GM18858 (cell line): ENCODE data around the gene SLC45A3.

ENCODE experiments used
- ATAC-seq: cut with Tn5 transposase; IDR thresholded peaks from one replicate; pipeline ENCODE4 v1.9.1; 2021; ENCODE audit not compliant: unreplicated experiment

Gene SLC45A3

DNA sequence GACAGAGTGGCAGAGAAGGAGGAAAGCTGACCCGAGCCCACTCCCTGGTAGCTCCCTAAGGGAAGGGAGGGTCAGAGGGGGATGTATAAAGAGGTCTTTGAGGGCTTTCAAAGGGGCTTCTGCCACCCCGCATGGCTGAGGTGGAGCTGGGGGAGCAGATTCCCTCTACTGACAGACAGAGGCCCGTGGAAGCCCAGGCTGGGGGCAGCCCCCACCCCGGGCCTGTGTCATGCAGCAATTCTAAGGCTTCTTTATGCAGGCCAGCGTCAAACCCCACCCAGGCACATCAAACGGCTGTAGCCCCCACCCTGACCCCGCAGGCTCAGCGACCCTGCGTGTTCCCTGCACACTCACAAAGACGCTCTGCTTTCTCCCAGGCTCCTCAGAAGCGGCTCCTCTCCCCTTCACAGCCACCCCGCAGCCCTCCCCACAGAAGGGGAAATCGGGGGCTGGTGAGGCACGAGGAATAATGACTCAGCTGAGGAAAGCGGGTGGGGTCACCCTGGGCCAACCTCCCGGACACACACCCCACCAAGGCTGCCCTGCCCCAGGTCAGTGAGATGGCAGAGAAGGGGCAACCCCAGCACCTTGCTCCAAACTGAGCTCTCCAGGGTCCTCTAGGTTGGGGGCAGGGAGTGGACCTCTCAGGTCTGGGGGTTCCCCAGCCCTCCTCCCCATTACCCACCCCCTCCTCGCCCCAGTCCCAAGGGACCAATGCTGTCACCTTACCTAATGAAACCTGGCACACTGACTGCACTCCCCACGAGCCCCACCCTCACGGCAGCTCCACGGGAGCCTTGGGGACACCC lies 10.8 kb downstream of the SLC45A3 start:
- no peak for ATAC-seq

DNA sequence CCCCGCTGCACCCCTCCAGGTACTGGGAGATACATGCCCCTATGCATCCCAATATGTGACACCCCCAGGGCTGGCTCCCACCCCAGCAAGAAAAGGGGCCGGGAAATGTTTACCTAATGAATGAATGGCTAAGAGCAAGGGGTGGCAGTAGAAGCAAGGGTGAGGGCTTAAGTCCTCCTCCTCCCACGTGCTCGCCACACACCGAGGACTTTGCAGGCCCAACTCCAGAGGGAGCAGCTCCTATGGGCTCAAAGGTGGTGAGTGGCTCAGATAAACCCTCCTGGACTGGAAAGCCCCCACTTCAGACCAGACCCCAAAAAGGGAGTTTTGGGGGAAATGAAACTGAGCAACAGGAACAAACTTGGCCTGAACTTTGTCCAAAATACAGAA lies 11.4 kb downstream of the SLC45A3 start:
- ATAC-seq: no peak

DNA sequence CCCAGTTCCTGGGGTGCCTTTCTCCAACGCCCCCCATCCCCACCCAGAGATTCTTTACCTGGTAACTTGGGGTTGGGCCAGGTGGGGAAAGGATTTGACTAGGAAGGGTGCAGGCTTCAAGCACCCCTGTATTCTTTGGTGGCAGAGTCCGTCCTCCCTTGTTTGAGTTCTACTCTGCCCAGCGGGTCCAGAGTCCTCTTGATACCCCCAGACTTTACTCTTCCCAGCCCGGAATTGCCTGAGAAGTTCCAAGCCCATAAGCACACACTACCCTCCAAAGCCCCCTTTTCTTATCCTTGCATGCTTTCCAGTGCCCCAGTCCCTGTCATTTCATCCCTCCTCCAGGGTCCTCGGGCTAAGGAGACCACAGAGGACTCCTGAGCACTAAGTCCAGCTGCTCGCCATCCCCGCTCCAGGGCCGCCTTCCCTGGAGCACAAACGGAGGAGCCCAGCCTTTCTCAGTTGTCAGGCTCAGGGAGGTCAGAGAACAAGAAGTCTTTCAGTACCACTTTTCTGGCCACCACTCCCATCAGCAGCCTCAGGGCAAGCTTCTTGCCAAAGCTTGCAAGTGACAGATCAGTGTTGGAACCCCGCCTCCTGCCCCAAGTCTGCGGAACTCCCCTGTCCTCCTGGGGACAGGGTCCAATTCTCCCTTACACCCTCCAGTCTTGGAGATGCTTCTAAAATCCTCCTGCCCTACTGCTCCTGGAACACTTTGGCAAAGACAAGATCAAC lies 12.2 kb downstream of the SLC45A3 start:
- ATAC-seq: no peak

DNA sequence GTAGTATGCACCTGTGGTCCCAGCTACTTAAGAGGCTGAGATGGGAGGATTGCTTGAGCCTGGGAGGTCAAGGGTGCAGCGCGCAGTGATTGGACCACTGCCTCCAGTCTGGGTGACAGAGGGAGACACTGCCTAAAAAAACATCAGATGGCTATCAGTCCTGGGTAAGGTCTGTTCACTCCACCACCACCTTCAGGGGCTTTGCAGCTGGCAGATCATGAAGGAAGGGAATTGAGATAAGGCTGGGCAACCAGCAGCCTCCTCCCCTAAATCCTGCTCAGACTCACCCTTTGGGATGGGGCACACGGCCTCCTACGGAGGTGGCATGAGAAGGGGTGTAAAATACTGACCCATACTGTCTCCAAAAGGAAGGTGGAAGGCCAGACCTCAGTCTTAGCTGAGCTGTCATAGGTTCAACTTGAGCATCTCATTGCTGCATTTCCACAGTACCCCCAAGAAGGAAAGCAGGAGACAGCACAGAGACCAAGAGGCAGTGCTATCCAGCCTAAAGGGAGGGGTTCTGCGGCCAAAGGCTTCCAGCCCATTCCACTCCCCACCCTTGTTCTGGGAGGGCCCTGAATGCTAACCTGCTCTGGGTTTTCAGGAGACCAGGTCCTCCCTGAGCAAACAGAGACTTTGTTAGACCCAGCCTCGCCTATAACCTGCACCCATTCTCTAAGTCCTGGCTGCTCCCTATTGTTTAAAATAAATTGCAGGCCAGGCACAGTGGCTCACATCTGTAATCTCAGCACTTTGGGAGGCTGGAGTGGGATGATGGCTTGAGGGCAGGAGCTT lies 13.7 kb downstream of the SLC45A3 start:
- no peak for ATAC-seq

DNA sequence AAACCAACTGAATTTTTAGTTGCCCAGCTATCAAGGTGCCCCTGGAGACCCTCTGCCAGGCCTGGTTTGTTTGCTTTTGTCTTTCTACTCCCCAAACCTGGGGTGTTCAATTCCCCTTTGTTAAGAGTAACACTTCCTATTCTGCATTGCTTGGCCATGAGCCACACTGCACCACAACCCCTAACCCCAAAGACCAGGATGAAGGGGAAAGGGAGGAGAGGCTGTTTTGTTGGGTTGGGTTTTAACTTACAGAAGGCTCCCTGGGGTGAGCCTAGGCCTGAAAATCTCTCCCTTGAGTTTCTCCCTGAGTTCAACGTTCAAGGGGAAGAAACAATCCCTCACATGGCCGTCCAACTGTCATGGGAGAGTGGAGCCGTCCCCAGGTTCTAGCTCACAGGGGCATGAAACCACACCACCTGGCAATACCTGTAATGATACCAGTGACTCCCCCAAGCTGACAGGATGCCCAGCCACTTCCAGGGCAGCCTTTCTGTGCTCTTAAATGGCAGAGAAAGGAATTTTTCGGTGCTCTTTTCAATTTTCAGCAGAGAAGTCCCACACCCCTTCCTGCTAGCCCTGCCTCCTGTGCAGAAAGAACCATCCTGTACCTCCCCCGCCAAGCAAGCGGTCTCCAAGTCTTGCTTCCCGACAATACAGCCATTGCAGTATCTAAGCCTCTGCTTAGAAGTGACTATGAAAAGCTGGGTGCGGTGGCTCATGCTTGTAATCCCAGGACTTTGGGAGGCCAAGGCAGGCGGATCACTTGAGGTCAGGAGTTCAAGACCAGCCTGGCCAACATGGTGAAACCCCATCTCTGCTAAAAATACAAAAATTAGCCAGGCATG lies 14.9 kb downstream of the SLC45A3 start:
- no peak for ATAC-seq

DNA sequence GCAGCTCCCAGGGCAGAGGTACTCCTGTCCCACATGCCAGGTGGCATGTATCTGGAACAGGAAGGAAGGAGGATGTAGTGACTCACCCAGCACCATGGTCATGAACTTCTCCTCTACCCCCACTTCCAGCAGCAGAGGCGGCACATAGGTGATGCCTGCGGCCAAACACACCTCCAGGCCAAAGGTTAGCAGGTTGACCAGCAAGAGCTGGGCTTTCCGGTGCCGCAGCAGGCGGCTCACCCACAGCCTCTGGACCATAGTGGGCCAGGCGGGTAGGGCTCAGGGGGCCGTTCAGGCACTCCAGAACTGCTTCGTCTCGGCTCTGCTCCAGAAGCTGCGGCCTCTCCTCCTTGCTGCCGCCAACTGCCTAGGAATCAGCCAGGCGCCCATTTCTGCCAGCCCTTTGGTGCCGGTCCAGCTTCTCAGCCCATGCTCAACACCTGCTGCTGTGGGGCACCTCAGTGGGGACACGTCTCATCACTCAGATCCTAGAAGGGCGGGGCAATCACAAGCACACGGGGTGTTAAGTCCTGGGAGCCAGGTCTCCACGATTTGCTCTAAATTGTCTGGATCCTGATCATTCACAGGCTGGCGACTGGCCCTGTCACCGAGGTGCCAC lies 15.8 kb downstream of the SLC45A3 start:
- ATAC-seq: no peak

DNA sequence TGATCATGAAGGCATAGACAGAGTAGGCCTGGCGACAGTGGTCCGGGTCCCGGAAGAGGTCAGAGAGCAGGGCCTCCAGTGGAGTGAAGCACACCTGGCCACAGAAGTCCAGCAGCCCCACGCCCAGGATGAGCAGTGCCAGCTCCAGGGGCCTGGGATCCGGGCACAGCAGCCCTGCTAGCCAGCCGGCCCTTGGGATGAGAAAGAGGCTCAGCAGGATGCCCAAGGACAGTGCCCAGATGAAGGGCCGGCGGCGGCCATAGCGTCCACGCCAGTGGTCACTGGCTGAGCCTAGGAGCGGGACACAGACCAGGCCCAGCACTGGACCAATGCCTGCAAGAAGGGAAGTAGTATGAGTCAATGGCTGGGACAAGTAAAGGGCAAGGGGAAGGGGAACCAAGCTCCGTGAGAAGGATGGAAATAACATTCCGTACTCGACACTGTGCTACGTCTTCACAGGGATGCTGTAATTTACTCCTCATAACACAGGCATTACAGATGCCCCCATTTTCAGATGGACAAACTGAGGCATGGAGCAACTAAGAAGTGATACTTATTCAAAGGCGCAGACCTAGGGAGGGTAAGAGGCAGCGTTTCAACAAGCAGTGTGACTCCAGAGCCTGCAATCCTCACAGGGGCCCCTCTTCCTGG lies 16.9 kb downstream of the SLC45A3 start:
- no peak for ATAC-seq

DNA sequence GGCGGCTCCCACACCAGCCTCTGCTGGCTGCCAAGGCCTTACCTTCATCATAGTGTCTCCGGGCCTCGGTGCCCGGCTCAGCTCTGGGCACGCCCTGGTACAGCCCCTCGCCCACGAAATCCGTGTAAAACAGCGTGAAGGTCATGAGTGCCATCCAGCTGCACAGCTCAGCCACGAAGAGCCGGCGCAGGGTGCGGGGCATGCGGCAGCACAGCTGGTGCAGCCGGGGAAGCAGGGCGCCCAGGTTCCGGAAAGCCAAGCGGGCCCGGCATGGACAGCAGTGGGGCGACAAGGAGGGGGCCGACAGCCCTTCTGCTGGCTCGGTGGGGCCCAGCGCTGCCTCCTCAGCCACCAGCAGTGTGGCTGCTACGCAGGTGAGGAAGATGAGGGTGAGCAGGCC lies 17.5 kb downstream of the SLC45A3 start:
- no peak for ATAC-seq

DNA sequence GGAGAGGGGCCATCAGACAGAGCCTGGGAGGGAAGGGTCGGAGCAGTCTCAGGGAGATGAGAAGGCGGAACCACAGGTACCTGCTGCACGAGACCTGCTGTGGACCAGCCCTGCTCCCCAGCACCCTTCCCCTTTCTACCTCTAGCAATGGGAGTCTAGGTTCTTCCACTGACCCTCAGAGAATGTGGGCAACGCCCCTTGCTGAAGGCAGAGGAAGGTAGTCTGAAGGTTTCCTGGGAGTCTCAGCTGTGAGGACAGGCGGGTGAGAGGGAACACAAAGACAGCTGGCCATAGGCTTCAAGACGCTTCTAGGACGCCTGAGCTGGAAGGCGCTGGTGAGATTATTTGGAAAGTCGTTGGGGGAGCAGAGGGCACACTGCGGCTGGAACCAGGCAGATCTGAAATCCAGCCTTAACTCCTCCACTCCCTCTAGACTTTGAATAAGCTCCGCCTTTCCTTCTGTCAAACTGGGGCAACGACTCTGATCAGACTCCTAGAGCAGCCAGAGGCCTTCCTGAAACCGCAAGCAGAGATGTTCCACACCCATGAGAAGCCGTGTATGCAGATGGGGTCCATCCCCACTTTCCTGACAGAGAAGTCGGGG lies 18.1 kb downstream of the SLC45A3 start:
- no peak for ATAC-seq

DNA sequence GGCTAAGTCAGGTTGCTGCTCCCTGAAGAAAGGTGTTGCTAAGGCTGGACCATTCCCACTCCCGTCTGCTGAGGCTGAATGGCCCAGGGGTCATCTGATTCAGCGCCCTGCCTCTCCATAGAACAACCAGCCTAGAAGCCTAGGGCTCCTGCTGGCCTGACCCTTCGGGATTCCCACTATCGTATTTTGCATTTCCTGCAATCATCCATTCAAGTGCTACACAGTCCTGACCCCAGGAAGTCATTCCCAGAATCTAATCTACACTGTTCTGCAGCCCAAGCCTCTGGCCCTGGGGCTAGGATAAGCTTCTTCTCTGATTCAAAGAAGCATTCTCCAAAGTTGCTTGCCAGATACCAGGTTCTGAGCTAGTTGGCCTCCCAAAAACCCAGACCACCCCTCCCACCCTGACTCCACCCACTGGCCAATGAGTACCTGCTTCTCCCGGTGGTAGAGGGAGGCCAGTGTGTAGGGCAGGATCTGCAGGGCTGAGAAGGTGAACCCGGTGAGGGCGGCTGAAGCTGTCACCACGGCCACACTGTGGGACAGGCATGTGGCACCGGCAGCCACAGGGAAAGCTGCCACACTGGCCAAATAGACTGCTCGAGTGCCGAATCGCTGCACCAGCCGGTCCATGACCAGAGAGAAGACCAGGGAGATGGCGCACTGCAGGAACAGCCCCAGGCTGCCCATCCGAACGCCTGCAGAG lies 18.7 kb downstream of the SLC45A3 start:
- ATAC-seq: no peak

DNA sequence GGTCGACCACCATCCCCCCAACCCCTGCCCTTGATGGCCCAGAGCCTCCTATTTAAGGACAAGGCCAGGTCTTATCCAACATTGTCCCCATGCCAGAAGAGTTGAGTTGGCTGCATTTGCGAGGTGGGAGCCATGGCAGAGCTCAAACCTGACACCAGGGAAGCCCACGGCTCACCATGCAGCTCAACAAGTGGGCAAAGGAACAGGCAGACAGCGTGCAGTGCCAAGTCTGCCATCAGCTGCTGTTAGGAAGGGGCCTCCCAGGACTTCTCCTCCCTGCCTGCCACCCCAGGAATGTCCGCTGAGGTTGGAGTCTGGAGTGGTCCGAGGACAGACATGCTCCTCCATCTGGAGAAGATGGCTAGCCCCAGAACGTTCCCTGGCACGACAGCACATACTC lies 19.9 kb downstream of the SLC45A3 start:
- no peak for ATAC-seq

DNA sequence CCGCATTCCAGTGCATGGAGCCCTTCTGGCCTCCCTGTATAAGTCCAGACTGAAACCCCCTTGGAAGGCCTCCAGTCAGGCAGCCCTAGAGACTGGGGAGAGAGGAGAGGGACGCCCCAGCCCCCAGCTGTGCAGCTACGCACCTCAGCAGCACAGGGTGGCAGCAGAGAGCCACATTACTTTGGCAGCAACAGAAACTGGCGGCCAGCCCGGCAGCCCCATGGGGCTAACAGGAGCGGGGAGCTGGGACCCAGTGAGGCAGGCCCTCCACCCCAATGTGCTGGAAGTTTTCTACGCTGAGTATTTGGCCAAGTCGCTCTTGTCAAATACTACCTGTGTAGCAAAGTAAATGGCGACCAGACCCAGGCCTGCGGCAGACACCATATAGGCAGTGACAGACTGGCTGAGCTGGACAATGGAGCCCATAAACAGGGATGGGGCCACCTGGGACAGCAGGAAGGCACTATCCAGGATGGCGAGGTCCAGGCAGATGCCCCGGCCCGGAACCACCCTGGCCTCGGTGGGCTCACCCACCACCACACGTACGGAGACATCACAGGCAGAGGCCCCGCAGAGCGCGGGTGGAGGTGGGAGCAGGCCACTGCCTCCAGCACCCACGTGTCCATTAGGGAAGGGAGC lies 21.2 kb downstream of the SLC45A3 start:
- ATAC-seq: no peak

DNA sequence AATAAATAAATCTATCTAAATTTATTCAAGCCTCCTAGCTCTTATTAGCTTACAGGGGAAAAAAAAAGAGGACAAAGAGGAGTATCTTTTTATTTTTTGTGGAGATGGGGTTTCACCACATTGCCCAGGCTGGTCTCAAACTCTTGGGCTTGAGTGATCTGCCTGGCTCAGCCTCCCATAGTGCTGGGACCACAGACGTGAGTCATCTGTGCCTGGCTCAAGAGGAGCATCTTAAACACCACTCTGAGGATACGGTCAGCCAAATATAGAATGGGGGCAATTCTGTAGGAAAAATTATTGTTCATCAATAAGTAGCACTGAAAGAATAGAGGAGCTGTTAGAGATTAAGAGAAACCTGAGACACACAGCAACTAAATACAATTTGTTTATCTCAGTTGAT lies 24.1 kb downstream of the SLC45A3 start:
- ATAC-seq: no peak

DNA sequence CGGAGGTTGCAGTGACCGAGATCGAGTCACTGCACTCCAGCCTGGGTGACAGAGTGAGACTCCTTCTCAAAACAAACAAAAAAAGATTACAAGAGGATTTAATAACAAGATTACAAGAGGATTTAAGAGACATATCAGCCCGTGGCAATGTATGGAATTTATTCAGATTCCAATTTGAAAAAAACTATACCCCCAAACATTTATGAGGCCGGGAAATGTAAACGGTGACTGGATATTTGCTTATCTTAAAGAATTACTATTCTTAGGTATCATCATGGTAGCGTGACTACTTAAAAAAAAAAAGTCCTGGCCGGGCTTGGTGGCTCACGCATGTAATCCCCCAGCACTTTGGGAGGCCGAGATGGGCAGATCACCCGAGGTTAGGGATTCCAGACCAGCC lies 27.3 kb downstream of the SLC45A3 start:
- no peak for ATAC-seq

DNA sequence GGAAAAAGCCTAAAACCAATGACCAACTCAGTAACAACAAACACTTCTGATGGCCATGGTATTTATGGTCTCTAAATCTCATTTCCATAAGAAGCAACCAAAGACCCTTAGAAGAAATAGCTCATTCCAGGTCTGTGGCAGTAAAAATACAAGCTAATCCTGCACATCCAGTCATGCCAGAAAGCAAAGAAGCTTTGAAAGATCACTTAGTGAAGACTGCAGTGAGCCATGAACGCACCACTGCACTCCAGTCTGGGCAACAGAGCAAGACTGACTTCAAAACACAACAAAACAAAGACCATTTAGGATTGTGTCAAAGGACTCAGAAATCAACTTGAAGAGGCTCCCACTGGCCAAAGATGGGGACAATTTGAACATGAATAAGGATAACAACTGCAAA lies 30.1 kb downstream of the SLC45A3 start:
- no peak for ATAC-seq

DNA sequence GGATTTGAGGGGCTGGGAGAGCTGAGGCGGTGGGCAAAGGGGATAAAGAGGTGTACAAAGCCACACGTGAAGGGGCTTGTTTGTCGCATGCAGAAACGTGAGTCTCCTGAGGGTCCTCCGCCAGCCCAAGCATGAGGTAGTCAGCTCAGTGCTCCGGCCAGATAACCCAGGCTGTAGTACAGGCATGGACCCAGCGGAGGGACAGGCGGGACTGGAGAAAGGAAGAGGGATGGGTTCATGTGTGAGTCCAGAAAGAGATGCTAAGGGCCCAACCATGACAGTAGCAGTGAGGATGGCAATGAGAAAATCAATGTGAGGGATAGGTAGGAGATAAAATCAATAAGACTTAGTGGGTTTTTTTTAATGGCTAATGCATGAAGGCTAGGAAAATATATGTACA lies 34.8 kb downstream of the SLC45A3 start:
- ATAC-seq: no peak

DNA sequence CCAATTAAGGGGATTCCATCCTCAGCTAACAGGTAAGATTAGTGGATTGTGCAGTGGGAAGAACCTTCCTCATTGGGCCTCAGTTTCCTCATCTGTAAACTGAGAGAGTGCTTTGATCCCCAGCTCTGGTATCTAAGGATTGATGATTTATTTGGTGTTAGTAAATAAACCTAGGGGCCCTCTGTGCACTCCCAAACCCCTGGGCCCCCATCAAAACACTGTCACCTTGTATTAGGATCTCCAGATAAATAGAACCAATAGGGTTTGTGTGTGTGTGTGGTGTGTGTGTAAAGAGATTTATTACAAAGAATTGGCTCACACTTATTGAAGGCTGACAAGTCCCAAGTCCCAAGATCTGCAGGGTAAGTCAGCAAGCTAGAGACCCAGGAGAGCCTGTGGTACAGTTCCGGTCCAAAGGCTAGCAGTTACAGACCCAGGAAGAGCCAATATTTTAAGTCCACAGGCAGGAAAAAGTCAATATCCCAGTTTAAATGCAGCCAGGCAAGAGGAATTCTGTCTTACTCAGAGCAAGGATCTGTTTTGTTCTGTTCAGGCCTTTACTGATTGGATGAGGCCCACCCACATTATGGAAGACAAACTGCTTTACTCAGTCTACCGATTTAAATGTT lies 37.5 kb downstream of the SLC45A3 start:
- ATAC-seq: no peak

DNA sequence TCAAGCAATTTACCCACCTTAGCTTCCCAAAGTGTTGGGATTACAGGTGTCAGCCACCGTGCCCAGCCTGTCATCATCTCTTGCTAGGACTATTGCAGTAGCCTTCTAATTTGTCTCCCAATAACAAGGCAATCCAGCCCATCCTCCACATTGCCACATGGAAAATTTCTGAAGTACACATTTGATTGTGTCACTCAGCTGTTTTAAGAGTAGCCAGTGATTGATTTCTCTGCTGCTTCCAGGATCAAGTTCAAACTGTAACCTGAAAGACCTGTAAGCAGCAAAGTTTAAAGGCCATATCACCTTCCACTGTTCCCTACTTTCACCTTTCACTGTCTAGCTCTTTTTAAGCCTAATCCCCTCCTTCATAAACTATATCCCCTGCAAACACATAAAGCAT lies 40.7 kb downstream of the SLC45A3 start:
- ATAC-seq: no peak
